Endometrium (tissue), 2 donors: Measurements from ENCODE around the gene NPAS3.

Experiments used
- FAIRE-seq: peaks from 2 replicates; lab custom pipeline; 2012; peaks lifted over from hg19 to GRCh38; lab: Jason Lieb, UNC
- donor health status: control.
- donor health status: control.

NPAS3 gene

DNA sequence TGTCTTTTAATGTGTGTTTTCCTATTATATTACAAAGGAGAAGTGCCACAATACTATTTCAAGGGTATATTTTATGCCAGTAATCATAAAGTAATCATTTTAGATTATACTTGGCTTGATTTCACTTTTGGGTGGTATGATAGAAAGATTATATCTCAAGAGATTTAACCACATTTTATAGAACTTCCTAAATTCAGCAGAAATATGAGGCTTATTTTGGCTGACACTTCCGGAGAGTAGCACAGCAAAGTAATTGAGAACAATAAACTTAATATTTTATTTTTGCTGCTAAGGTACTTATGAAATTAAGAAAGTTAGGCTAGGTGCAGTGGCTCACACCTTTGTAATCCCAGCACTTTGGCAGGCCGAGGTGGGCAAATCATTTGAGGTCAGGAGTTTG is 319.1 kb downstream of the NPAS3 start:
- no peak for FAIRE-seq

DNA sequence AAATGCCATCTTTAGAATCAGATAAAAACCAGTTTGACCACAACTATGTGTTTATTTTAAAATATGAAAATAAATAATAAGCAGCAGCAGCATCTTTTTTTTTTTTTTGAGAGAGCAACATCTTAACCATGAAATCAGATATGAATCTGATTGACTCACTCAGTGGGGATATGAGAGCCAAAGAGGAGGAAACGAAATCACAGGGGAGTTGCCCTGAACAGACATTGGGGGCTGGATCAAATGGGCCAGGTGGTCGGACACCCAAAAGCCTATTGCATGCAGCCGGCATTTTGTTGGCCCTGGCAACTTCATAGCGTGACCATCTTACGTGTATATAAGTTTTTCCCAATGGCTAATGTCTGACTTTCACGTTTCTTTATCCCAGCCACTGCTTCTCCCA is 321.1 kb downstream of the NPAS3 start:
- no peak for FAIRE-seq

DNA sequence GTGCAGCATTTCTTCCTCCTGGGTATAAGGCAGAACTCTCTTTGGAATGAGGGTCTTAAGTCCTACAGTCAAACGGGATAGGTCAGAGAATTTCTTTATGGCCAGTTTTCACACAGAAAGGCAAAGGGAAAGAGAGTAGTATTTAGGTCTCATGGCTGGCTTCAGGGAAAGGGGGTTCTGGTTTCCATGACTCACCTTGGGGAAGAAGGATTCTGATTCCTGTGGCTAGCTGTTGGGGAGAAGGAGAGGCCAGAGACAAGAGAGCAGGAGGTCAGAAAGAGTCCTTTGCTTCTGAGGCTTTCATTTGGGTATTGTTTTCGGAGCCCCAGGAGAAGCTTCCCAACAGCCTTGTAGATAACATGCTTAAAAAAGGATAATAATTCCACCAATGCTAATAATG is 332.5 kb downstream of the NPAS3 start:
- FAIRE-seq: no peak

GRCh38 chr14:33271891-33272290 is 333.2 kb downstream of the NPAS3 start:
- FAIRE-seq: no peak

DNA sequence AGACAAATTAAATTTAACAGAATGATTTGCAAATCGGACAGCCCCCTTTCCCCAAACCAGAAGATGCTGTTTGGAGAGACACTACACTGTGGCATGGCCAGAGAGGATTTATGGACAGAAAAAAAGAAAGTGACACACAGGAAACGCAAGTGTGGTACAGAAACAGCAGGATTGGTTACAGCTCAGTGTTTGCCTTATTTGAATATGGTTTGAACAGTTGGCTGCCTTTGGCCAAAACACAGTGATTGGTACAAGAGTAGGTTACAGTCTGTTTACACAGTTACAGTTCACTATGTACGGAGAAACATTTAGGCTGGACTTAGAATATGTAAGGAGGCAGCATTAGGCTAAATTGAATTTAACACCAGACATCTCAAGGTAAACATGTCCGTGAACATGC is 335.3 kb downstream of the NPAS3 start:
- no peak for FAIRE-seq

- no peak for FAIRE-seq
Observed at GRCh38 chr14:33275879-33276278, 337.2 kb downstream of the NPAS3 start.

GRCh38 chr14:33279865-33280264 is 341.2 kb downstream of the NPAS3 start:
- no peak for FAIRE-seq

GRCh38 chr14:33280646-33281045 is 342.0 kb downstream of the NPAS3 start:
- FAIRE-seq: no peak

GRCh38 chr14:33282331-33283230 is 343.9 kb downstream of the NPAS3 start:
- FAIRE-seq: no peak

DNA sequence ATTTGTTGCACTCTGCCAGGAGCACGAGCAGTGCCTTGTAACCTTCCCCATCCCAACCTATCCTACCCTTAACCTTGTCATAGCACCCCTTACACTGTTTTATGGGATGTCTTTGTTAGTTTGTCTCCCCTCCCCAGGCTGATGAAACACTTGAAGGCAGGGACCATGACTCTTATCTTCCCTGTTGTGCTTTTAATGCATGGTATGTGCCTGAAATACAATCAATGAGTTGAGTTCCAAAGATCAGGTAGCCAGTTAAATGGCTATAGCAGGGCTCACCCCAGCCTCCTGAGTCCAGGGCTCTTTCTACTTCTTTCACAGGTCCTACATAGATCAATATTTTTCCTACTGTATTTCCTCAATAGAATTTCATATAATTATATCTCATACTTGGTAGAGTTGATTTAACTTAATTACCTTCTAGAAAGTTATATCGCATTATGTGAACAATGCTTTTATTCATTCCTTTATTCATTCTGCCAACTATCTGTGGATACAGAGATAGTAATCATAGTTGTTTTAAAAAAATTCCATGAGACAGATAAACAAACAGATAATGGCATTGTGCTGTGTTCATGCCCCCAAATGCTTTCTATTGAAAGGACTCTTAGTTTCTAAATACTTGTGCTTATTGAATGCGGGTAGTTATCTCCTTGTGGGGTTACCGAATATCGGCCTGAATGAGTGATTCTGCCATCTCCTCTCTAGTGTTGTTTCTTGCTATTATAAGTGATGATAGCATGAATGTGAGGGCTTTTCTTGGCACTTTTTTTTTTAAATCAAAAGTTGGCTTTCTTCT is 347.4 kb downstream of the NPAS3 start:
- no peak for FAIRE-seq

GRCh38 chr14:33287189-33287588 is 348.5 kb downstream of the NPAS3 start:
- FAIRE-seq: no peak

- FAIRE-seq: no peak
Observed at GRCh38 chr14:33290641-33291040, 352.0 kb downstream of the NPAS3 start.

GRCh38 chr14:33291529-33292104 is 352.9 kb downstream of the NPAS3 start:
- no peak for FAIRE-seq

- FAIRE-seq: no peak
Observed at GRCh38 chr14:33294419-33294818, 355.7 kb downstream of the NPAS3 start.

GRCh38 chr14:33297565-33297964 is 358.9 kb downstream of the NPAS3 start:
- no peak for FAIRE-seq

- FAIRE-seq: no peak
Observed at GRCh38 chr14:33307691-33308251, 369.1 kb downstream of the NPAS3 start.

DNA sequence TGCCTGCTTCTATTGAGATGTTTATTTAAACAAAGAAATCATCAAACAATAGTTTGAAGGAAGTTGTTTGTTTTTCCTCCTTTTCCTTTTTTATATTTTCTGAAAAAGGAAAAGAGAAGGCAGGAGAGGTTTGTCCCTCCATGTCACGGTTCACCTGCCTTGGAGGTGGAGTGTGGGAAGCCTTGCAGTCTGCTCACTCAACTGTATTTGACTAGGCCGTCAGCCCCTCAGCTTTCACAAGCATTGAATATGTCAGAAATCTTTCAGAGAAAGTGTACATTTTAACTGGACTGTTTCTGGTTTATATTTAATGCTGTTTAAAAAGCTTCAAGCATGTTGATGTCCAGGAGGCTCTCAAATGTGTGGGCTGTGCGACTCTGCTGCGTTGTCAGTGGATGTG is 370.4 kb downstream of the NPAS3 start:
- FAIRE-seq: no peak

- FAIRE-seq: no peak
Observed at GRCh38 chr14:33315217-33315616, 376.5 kb downstream of the NPAS3 start.

GRCh38 chr14:33315721-33316120 is 377.0 kb downstream of the NPAS3 start:
- no peak for FAIRE-seq

DNA sequence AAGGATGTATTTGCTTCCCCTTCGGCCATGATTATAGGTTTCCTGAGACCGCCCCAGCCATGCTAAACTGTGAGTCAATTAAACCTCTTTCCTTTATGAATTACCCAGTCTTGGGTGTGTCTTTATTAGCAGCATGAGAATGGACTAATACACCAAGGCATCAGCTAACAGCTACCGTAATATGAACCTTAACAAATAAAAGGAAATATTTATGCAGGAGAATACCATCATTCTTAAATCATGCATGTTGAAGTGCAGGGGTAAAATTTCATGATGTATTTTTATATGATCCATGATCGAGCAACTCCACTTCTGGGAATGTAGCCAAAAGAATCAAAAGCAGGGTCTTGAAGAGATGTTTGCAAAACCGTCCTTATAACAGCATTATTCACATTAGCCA is 379.0 kb downstream of the NPAS3 start:
- FAIRE-seq: no peak

DNA sequence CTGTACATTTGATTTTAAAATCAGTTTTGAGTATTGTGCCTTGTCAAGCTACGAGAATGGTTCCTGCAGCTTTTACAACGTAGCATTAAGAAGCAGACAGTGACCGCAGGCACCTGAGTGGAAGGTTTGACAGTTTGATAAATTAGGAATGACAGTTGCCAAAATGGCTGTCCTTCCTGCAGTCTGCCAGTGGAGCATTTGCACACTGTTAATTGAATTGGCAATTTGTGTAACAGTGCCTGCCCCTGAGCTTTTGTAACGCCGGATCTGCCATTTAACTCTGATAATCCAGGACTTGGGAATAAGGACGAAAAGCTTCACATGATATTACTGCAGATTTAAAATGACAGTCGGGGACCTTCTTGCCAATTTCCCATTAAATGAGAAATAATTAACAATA is 385.3 kb downstream of the NPAS3 start:
- no peak for FAIRE-seq

- FAIRE-seq: no peak
Observed at GRCh38 chr14:33331176-33331949, 392.7 kb downstream of the NPAS3 start.
